K562 (cell line): ENCODE results near the gene ENDOV. TPM values are rescaled to one million over a fixed set of nuclear protein-coding genes. Genes with fewer than 3 reads are reported as not detected.

ENCODE experiments used
- ATAC-seq: fragments of 200-7000 bp; cut with Tn5 transposase; 3 replicates; pipeline ENCODE4 v1.9.1; 2020; ENCODE audit warnings: moderate library complexity
- BruUV-seq: library from RNA; stranded (reverse); fragments of 400-500 nt; replicated peaks from 2 replicates; lab custom pipeline; 2021; lab: Mats Ljungman, UMichigan
- CTCF ChIA-PET: fragments of 300-600 bp; formaldehyde crosslinking; extraction: SDS; loops from one replicate; lab custom pipeline; 2021; ENCODE audit warnings: low intra/inter-chr PET ratio; lab: Yijun Ruan, JAX
- POLR2A ChIA-PET: fragments of 300-600, 350-650 bp; sonication (Branson Sonifier 250); formaldehyde crosslinking; extraction: SDS; loops from one replicate; lab custom pipeline; 2021; ENCODE audit warnings: antibody characterized with exemption, inconsistent platforms; lab: Yijun Ruan, JAX
- DNase-seq, 4 experiments: peaks; one replicate each; pipeline versions ENCODE4 v3.0.0 to v3.0.0-alpha.2; 2011 to 2018; ENCODE audit warnings: low spot score in 3 of 4, mixed read lengths in 3 of 4; ENCODE audit errors: extremely low read depth in 1 of 4
- FAIRE-seq: peaks from 2 replicates; lab custom pipeline; 2011; peaks lifted over from hg19 to GRCh38; lab: Jason Lieb, UNC
- H2AFZ ChIP-seq: 2 replicates; pipeline ENCODE4 v1.6.0; 2011; ENCODE audit warnings: low read depth, low read length, control low read depth, inconsistent platforms
- H3K27ac ChIP-seq: fragments of 200-600 bp; 3 replicates; pipeline ENCODE4 v1.8.0; 2011; ENCODE audit warnings: low read depth, mild to moderate bottlenecking, control low read depth, inconsistent platforms, low read length, moderate library complexity, mixed read lengths; ENCODE audit errors: extremely low read depth
- H3K27me3 ChIP-seq, 2 experiments: fragments of 300-600 bp in 1 of 2; 2 replicates in 1 of 2; 3 replicates in 1 of 2; pipeline versions ENCODE4 v1.6.0 to v1.8.0; 2011; ENCODE audit warnings: inconsistent platforms in 2 of 2, low read length in 2 of 2, mild to moderate bottlenecking in 1 of 2, mixed read lengths in 1 of 2, moderate library complexity in 1 of 2; ENCODE audit not compliant: control insufficient read depth in 2 of 2, insufficient read depth in 2 of 2
- H3K36me3 ChIP-seq: fragments of 300-600 bp; 3 replicates; pipeline ENCODE4 v1.8.0; 2011; ENCODE audit warnings: mild to moderate bottlenecking, low read length, inconsistent platforms; ENCODE audit not compliant: control insufficient read depth, insufficient read depth
- H3K4me1 ChIP-seq, 2 experiments: fragments of 200-600 bp in 1 of 2; replicated peaks in 1 of 2; 2 replicates in 1 of 2; 3 replicates in 1 of 2; pipeline versions ENCODE4 v1.5.1 to v1.8.0; 2011; ENCODE audit warnings: inconsistent platforms in 2 of 2, low read length in 2 of 2, mild to moderate bottlenecking in 1 of 2, mixed read lengths in 1 of 2, moderate library complexity in 1 of 2; ENCODE audit not compliant: control insufficient read depth in 2 of 2, insufficient read depth in 2 of 2
- H3K4me2 ChIP-seq: 2 replicates; pipeline ENCODE4 v1.6.1; 2011; ENCODE audit warnings: low read length, control low read depth, inconsistent platforms, mixed read lengths; ENCODE audit not compliant: insufficient read depth
- H3K4me3 ChIP-seq: fragments of 200-600 bp; sonication (generic), shearing (Covaris generic); 2 replicates; pipeline ENCODE4 v1.5.1; 2016; ENCODE audit warnings: control low read depth, inconsistent platforms
- H3K79me2 ChIP-seq: fragments of 200-600 bp; 3 replicates; pipeline ENCODE4 v1.8.0; 2011; ENCODE audit warnings: low read length, inconsistent platforms; ENCODE audit not compliant: control insufficient read depth, insufficient read depth
- H3K9ac ChIP-seq, 2 experiments: 2 replicates each; pipeline versions ENCODE4 v1.6.0 to v1.6.1; 2011; ENCODE audit warnings: low read depth in 2 of 2, low read length in 2 of 2, control low read depth in 1 of 2, inconsistent platforms in 1 of 2, mild to moderate bottlenecking in 1 of 2, mixed read lengths in 1 of 2; ENCODE audit not compliant: insufficient read depth in 1 of 2
- H3K9me1 ChIP-seq: one replicate; pipeline ENCODE4 v1.6.0; 2011; ENCODE audit warnings: inconsistent platforms, mild to moderate bottlenecking, low read length, moderate library complexity; ENCODE audit not compliant: control insufficient read depth, insufficient read depth
- H3K9me3 ChIP-seq: replicated peaks from 2 replicates; pipeline ENCODE4 v1.5.1; 2011; ENCODE audit warnings: low read depth, low read length, inconsistent platforms; ENCODE audit not compliant: control insufficient read depth, insufficient read depth
- H4K20me1 ChIP-seq: replicated peaks from 2 replicates; pipeline ENCODE4 v1.6.1; 2011; ENCODE audit warnings: low read length, inconsistent platforms, mixed read lengths; ENCODE audit not compliant: control insufficient read depth, insufficient read depth
- E2F3 ChIP-seq: fragments of 250-450 bp; sonication (Bioruptor Pico); IDR thresholded peaks from 2 replicates; pipeline ENCODE4 v1.4.0; 2020; ENCODE audit warnings: mild to moderate bottlenecking
- GABPB2 ChIP-seq: fragments of 250-450 bp; sonication (Bioruptor Pico); conservative IDR thresholded peaks from 2 replicates; pipeline ENCODE4 v1.5.1; 2021; ENCODE audit warnings: mild to moderate bottlenecking
- GTF2A2 ChIP-seq: IDR thresholded peaks from 2 replicates; pipeline ENCODE4 v1.6.1; 2016; ENCODE audit warnings: mild to moderate bottlenecking, missing genetic modification characterization, missing compliant biosample characterization
- NFATC3 ChIP-seq: fragments of 450-650 bp; IDR thresholded peaks from 2 replicates; pipeline ENCODE4 v1.6.1; 2017; ENCODE audit warnings: mild to moderate bottlenecking
- RNF2 ChIP-seq: sonication (generic); IDR thresholded peaks from 2 replicates; pipeline ENCODE4 v1.6.1; 2016
- TOE1 ChIP-seq, 2 experiments: fragments of 450-650 bp in 1 of 2; sonication (generic) in 1 of 2; formaldehyde crosslinking in 1 of 2; IDR thresholded peaks; 2 replicates each; pipeline versions ENCODE4 v1.7.1 to v1.8.0; 2016 to 2022; ENCODE audit warnings: borderline replicate concordance in 2 of 2, mild to moderate bottlenecking in 2 of 2, antibody characterized with exemption in 1 of 2, inconsistent platforms in 1 of 2, low read depth in 1 of 2, missing genetic modification reagents in 1 of 2, moderate library complexity in 1 of 2
- ZNF146 ChIP-seq: IDR thresholded peaks from one replicate; pipeline ENCODE4 v1.6.1; 2018; ENCODE audit warnings: missing compliant biosample characterization; ENCODE audit not compliant: unreplicated experiment
- WGBS: fragments of 100-300 bp; shearing (Covaris generic); methylation state at CpG from one replicate; pipeline ENCODE4 v1.1.6; 2016; ENCODE audit warnings: low coverage, mixed read lengths; ENCODE audit not compliant: insufficient coverage; ENCODE audit errors: missing lambda C conversion rate; 5-methylcytosine and 5-hydroxymethylcytosine counted together
- in situ Hi-C: fragments of 300-500 bp; cut with MboI; formaldehyde crosslinking; loops from 4 replicates; pipeline ENCODE4 v1.15.0; 2018; ENCODE audit warnings: inconsistent platforms, mixed read lengths
- intact Hi-C: fragments of 100-400 bp; cut with micrococcal nuclease; formaldehyde crosslinking; loops from 2 replicates; pipeline ENCODE4 v1.14.2; 2022
- polyA plus RNA-seq, 8 experiments: library from polyadenylated mRNA; depleted of rRNA in 4 of 8; stranded (reverse) in 5 of 8; unstranded in 3 of 8; fragments of >200 nt; fragmentation: Nextera tagmentation in 2 of 8; fragmentation: Illumina TruSeq in 1 of 8; extraction: Ambion mirVana in 2 of 8; extraction: Trizol in 1 of 8; gene quantifications; 2 replicates each; pipeline versions ENCODE4 v1.2.1 to v1.2.3, GENCODE V29; 2011 to 2014; ENCODE audit warnings: inconsistent platforms in 1 of 8, missing spikeins in 1 of 8
- total RNA-seq, 7 experiments: library from RNA; depleted of rRNA in 6 of 7; stranded (reverse); fragments of >200 nt in 6 of 7; fragmentation: Illumina TruSeq in 2 of 7; extraction: Trizol in 2 of 7; gene quantifications; 2 replicates each; pipeline versions ENCODE4 v1.2.1 to v1.2.3, GENCODE V29; 2011 to 2021; ENCODE audit warnings: low replicate concordance in 1 of 7
- TF ChIP-seq, protein P1 (sequence below): fragments of 450-650 bp; IDR thresholded peaks from 2 replicates; pipeline ENCODE4 v1.6.1; 2016; ENCODE audit warnings: antibody characterized with exemption
- TF ChIP-seq, protein P2 (sequence below): sonication (generic); formaldehyde crosslinking; IDR thresholded peaks from 2 replicates; pipeline ENCODE4 v1.8.1; 2023; ENCODE audit warnings: mild to moderate bottlenecking, missing genetic modification reagents, moderate library complexity

Gene ENDOV
- total and polyA plus RNA-seq, 9 of the 15 experiments (the other 6 are each of a cell fraction or from before 2014, with no cell fraction given) = 1.2 to 8.2 (median 3.7) TPM

- H3K4me1 ChIP-seq = peaks cover 0 to 16% of the 10 kb centered on the region in 2 experiments; a peak in 2 of 5 replicates
- in situ Hi-C loops (no loop called here), intact Hi-C loops (no loop called here)
- CTCF ChIA-PET = no interaction called here
- TF ChIP-seq GABPB2 (CRISPR knock-in tag) (no peak), ZNF146 (CRISPR knock-in tag) (no peak), NFATC3 (no peak), RNF2 (no peak), E2F3 (no peak), TOE1 (IDR thresholded peaks at IDR 0.05; ENCODE audit: borderline replicate concordance) (no peak), TOE1 (CRISPR knock-in tag; IDR thresholded peaks at IDR 0.05; ENCODE audit: borderline replicate concordance, low read depth) (no peak), GTF2A2 (no peak)
- TF ChIP-seq, protein P1, sequence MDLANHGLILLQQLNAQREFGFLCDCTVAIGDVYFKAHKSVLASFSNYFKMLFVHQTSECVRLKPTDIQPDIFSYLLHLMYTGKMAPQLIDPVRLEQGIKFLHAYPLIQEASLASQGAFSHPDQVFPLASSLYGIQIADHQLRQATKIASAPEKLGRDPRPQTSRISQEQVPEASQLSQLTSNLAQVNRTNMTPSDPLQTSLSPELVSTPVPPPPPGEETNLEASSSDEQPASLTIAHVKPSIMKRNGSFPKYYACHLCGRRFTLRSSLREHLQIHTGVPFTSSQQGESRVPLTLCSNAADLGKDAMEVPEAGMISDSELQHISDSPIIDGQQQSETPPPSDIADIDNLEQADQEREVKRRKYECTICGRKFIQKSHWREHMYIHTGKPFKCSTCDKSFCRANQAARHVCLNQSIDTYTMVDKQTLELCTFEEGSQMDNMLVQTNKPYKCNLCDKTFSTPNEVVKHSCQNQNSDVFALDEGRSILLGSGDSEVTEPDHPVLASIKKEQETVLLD = no peak
- TF ChIP-seq, protein P2, sequence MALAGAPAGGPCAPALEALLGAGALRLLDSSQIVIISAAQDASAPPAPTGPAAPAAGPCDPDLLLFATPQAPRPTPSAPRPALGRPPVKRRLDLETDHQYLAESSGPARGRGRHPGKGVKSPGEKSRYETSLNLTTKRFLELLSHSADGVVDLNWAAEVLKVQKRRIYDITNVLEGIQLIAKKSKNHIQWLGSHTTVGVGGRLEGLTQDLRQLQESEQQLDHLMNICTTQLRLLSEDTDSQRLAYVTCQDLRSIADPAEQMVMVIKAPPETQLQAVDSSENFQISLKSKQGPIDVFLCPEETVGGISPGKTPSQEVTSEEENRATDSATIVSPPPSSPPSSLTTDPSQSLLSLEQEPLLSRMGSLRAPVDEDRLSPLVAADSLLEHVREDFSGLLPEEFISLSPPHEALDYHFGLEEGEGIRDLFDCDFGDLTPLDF (CRISPR knock-in tag) = no peak
- no peaks in the 10 kb centered on the region for H3K79me2 ChIP-seq
- no peaks in the 10 kb centered on the region for H3K9me1 ChIP-seq
- no peak overlapping the region for H3K9ac ChIP-seq
- 0% methylated on average over 8 of the region's 9 CpGs for whole genome bisulfite sequencing
- H3K36me3 ChIP-seq = no peaks in the 10 kb centered on the region
- POLR2A ChIA-PET = interaction anchor here (0.6 kb wide), 1 partner anchor 8 kb away, joined by 4 read pairs; no protein-coding TSS in a partner anchor
- H3K4me3 ChIP-seq = no peak overlapping the region
- DNase-seq (no peak), ATAC-seq (no peak), FAIRE-seq (no peak)
- peaks cover 8% of the 10 kb centered on the region for H4K20me1 ChIP-seq
- no peaks in the 10 kb centered on the region; the same call in 1 of the 2 replicates for H3K9me3 ChIP-seq
- H3K4me2 ChIP-seq = no peak overlapping the region
- H3K27ac ChIP-seq = no peak overlapping the region
- H2AFZ ChIP-seq = no peak overlapping the region
- peaks cover 22 to 54% of the 10 kb centered on the region in 2 experiments; a peak in 3 of 5 replicates for H3K27me3 ChIP-seq
- BruUV-seq = no TSS peak
These were observed 24.5 kb downstream of the ENDOV start for GRCh38 chr17:80439499-80439898.
